ENCODE data around the gene TNFSF13.
"Not testable (repeated sequence)": the region's sequence is repeated elsewhere in the genome, so short reads cannot be mapped to it uniquely, and the experiment has no call there.

The TNFSF13 gene

DNA sequence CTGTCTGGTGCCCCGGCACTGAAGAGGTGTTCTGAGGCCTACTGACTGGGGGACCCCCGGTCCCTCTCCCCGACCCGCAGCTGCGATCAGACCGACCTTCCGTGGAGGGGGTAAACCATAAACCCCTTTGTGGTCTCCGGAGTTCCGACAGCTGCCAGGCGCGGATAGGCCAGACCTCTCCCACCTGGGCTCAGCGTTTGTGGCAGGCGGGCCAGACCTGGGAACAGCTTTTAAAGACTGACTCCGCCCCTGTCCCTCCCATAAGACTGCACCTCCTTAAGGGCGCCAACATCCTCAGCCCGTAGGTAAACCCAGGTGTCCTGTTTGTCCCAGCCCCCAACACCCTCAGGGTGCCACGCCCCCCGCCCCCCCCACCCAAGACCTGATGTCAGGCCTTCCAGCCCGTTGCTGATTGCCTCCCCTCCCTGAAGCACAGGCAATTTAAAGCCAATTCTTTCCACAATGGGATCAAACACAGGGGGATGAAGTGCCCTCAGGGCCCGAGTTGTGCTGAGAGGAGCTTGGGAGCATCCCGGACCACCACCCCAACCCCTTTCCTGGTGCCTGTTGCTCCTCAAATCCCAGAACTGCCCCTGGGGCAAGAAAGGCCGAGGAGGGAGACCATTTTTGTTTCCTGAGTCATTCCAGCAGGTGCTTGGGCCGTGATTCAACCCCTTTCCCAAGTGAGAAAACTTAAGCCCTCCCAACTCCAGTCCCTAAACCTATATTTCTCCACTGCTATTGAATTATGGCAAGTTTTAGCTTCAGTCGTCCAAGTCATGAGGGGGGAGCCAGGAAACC is 31.5 kb downstream of the TNFSF13 start, which contains the start of gene SOX15:
Gene SOX15 (minus strand): TSS at position 204 of the 801 bp plus-strand sequence. CDS start 418 bp downstream, outside the sequence.
- no peak for DNase-seq

DNA sequence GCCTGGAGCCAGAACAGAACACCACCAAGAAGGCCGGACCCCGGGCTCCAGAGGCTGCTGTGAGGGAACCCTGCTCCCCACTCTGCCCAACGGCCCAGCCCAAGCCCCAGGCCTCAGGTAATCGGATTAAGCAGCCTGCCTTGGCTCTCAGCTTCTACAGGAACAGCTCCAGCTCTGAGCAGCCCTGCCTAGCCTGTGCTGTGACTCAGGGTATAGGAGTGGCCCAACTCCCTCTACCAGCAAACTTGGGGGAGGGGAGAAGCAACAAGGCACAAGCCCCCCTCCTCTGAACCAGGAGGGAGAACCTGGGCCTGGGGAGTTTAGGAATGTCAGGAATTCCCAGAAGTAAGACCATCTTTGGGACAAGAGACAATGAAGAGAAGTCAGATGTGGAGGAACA is 32.2 kb downstream of the TNFSF13 start:
- no peak for DNase-seq

DNA sequence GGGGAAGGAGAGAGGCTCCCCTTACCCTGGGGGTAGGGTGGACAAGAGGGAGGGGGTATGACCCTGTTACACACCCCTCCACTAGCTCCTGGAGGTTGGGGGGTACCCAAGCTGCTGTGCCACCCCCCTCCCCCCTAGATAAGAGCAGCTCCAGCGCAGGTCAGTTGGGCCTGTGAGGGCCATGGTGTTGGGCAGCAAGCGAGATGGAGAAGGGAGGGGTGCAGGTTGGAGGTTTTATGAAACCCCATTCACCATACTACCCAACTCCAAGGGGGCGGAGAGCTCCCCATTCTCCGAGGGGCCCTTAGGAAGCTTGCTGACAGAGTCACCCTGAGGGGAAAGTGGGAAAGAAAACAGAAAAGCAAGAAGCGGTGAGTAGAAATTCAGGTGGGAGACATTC is 33.0 kb downstream of the TNFSF13 start:
- no peak for DNase-seq

DNA sequence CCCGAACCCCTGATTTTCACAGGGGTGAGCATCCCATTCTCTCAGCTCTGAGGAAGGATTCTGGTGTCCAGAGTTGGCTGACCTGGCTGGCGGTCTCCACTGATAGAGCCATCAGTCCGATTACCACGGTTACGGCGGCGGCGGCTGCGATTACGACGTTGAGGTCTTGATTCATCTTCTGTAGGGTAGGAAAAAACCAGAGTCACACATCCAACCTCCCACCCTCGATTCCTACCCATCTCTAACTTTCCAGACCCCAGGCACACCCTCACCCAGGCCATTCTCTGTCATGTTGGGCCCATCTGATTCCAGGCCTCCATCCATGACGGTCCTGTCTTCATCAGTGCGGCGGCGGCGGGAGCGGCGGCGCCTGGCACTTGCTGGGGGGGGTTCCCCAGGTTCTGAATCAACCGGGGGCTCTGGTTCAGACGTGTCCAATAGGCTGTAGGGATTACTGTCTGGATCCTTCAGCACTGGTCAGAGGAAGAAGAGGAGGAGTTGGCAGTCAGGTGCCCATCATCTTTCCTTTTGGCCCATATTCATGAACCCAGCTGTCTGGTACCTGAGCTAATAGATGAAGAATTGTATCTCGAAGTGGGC is 34.0 kb downstream of the TNFSF13 start:
- no peak for DNase-seq

DNA sequence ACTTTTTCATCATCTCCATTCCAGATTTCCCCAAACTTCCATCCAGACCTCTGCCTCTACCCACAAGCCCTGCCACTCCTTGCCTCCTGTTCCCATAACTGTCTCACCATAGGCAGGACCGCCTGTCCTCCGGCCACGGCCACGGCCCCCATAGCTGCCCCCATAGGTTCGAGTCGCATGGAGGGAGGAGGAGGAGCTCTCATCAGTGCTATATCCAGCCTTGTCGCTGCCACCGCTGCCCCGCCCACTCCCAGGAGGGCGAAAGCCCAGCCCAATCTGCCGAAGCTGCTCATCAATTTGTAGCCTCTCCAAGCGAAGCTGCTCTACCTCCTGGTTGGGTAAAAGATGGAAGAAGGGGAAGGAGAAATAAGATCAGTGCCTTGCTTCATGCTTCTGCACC is 34.7 kb downstream of the TNFSF13 start:
- no peak for DNase-seq

DNA sequence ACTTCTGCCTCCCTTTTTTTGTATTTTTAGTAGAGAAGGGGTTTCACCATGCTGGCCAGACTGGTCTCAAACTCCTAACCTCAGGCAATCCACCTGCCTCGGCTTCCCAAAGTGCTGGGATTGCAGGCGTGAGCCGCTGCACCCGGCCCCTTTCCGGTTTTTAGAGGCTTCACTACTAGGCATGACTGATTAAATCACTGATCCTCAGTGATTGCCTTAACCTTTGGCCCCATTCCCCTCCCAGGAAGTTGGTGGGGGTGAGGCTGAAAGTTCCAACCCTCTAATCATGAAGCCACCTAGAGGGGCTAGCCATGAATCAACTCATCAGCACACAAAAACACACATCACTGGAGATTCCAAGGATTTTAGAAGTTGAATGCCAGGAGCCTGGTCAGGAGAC is 39.0 kb downstream of the TNFSF13 start:
- not testable (repeated sequence) for DNase-seq

DNA sequence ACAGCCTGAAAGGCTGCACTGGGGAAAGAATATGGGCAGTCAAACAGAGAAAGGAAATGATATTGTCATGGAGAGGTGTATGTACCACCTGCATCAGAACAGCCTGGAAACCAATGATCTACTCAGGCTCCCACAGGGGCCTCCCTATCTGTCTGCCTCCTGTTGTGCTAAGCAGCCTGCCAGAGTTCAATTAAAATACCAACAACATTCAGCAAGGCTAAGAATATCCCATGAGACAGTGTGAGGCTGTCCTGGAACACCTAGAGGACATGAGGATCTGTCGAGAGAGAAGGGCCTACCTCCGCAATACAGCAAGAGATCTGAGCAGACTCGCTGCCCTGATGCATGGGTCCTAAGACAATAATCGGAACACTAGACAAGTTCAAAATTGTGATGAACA is 47.7 kb downstream of the TNFSF13 start:
- DNase-seq: no peak

DNA sequence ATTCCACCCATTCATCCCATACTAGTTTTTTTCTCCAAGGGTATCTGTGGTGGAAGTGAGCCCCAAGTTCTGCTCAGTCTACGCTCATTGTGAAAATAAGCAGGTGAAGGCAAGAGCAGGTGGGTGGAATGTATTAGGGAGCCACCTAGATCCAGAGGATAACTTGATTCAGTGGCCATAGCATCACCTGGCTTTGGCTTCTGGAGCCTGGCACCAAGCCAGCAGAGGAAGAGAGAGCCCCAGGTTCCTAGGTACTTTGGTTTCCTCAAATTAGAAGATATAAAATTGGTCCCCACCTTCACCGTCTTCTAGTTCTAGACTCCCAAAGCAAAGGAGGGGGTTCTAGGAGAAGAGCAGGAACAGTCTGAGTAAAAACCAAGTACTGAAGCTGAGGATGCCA is 52.1 kb downstream of the TNFSF13 start:
- no peak for DNase-seq
